Measurements from ENCODE around the gene HK1.

HK1 gene

DNA sequence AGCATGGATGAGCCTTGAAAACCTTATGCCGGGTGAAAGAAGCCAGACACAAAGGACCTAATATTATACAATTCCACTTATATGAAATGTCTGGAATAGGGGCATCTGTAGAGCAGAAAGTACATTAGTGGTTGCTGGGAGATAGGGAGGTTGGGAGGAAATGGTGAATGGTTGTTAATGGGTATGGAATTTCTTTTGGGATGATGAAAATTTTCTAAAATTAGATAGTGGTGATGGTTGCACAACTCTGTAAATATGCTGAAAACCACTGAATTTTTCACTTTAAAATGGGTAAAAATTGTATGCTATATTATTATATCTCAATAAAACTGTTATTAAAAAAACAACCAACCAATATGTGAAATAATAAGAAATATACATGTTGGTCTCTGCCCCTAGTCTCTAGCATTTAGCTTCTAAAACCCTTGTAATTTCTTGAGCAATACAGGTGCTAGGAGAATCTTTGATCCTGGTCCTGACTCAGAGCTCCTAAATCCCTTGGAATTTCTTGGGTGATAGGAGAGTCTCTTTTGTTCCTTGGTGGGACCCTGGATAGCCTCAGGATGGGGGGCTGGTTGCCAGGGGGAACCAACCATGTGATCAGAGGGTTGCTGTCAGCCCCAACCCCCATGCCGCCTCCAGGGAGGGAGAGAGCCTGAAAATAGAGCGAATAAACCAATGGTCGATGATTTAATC is 74.4 kb downstream of the HK1 start:
- no peak for DNase-seq

DNA sequence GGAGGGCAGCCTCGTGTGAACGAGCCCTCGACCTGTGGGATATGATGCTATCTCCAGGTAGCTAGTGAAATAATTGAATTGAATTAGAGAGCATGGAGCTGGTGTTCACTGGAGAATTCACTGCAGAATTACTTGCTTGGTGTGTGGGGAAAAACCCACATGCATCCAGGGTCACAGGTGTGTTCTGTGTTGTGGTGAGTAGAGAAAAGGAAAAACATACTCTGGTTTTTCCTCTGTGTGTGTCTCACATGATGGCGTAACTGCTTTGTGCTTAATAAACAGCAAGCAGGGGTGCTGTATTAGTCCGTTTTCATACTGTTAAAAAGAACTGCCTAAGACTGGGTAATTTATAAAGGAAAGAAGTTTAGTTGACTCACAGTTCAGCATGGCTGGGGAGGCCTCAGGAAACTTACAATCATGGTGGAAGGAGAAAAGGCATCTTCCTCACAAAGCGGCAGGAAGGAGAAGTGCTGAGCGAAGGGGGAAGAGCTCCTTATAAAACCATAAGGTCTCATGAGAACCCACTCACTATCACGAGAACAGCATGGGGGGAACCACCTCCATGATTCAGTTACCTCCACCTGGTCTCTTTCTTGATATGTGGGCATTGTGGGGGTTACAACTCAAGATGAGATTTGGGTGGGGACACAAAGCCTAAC is 75.8 kb downstream of the HK1 start:
- DNase-seq, result no peak

DNA sequence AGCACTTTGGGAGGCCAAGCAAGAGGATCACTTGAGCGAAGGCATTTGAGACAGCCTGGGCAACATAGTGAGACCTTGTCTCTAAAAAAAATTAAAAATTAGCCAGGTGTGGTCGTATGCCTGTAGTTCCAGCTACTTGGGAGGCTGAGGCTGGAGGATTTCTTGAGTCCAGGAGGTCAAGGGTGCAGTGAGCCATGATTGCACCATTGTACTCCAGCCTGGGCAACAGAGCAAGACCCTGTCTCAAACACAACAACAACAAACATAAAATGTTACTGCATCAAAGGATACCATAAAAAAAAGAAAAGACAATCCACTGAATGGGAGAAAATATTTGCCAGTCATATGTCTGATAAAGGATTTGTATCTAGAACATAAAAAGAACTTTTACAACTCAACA is 77.9 kb downstream of the HK1 start:
- DNase-seq, result no peak

- no peak for DNase-seq
Observed at GRCh38 chr10:69358148-69358795, 80.0 kb downstream of the HK1 start.

GRCh38 chr10:69359148-69359547 is 80.9 kb downstream of the HK1 start:
- DNase-seq, result no peak

DNA sequence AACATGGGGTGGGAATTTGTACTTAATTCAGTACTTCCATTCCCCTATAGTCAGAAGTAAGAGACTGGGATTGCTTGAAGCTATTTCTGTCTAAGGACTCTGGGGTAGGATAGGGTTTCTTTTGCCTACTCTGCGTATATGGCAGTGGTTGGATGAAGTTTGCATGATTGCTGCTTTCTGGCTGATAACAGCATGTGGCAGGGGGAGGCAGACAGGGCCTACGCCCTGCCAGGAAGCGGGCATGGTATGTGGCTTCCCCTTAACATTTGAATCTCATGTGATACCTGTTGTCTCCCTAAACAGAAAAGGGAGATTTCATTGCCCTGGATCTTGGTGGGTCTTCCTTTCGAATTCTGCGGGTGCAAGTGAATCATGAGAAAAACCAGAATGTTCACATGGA is 81.3 kb downstream of the HK1 start:
- no peak for DNase-seq

GRCh38 chr10:69360485-69361302 is 82.4 kb downstream of the HK1 start:
- peak; percentile 60 for DNase-seq

DNA sequence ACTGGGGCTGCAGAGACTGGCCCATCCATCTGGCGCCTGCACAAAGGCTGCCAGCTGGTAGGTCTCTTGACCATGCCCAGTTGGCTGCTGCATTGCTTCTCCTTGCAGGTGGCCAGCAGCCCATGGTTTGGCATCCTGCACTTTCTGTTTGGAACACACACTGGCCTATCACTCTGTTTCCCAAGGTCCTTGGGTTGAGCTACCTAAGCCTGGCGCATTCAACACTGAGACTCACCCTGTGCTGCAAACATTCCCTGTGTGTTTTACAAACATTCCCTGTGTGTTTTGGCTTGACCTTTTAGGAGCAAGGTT is 83.0 kb downstream of the HK1 start:
- DNase-seq, result no peak

- DNase-seq, result no peak
Observed at GRCh38 chr10:69362471-69362954, 84.2 kb downstream of the HK1 start.

DNA sequence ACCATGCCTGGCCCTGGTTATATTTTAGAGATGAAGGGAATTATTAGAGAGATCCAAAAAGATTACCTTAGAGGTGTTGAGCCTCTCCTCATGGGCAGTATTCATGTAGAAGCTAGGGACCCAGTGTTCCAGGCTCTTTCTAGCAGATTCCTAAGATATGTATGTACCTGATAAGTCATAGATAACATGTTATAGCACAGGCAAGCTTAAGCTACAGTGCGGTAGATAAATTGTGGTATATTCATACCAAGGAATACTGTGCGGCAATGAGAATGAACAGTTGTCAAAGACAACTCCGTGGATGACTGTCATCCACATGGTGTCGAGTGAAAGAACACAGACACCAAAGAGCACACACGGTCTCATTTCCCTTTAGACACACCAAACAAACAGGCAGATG is 85.4 kb downstream of the HK1 start:
- DNase-seq, result no peak

- DNase-seq, result no peak
Observed at GRCh38 chr10:69364232-69364940, 86.1 kb downstream of the HK1 start.

DNA sequence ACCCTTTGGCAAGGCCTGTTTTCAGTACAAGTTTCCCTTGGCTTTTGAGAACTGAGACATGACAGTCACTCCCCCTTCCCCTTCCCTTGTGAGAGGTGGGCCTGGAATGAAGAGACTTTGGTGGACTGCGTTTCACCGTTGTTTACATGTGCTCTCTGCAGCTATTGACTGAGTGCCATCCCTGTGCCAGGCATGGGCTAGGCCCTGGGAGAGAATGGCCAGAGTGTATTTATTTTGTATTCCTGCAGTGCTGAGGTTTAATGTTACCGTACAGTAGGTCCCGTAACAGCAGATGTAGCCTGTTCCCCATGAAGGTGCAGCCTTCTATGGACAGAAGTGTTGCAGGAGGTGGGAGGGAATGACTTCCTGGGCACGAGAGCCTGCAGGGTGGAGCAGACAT is 88.4 kb downstream of the HK1 start:
- DNase-seq, result no peak

GRCh38 chr10:69367469-69367868 is 89.2 kb downstream of the HK1 start:
- DNase-seq, result no peak

DNA sequence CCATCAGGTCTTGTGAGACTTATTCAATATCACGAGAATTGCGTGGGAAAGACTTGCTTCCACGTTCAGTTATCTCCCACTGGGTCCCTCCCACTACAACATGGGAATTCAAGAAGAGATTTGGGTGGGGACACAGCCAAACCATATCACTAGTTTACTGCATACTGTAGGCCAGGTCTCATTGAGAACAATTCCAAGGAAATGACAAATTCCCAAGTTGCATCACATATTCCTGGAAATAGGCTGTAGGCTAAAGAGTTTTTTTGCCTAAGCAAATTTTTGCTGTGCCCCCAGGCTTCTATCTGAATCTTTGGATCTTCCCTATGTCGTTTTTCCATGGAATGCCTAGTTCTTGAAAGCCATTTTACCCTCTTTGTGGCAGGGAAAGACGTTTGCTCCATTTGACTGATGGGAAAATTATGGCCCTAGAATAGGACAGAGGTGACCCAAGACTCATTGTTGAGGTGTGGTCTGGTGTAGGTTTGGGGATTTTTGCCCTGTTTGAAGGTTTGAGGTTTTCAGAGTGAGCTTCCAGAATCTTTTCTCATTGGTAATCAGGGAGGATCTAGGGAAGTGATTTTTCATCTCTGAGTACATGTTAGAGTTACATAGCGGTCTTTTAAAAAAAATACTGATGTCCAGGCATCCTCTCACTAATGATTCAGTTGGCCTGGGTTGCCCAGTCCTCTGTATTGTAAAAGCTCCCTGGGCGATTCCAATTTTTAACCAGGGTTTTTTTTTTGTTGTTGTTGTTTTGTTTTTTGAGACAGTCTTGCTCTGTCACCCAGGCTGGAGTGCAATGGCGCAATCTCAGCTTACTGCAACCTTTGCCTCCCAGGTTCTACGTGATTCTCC is 94.1 kb downstream of the HK1 start:
- DNase-seq, result no peak

DNA sequence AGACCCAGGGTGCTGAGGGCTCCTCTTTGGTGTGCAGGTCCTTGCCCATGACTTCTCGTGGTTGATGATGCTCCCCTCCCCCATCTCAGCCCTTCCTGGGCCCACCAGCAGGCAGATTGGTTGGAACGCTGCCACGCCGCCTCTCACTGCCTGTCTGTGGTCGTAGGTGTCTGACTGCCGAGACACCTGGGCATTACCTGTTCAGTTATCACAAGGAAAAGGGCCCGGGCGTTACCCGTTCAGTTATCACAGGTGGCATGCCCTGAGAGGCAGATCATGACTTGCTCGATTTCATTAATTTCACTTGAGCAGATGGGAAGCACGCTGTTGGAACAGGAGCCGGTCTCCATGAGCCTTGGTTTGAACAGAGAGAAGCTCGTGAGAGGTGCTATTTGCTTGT is 95.9 kb downstream of the HK1 start:
- DNase-seq, result peak; percentile 9

DNA sequence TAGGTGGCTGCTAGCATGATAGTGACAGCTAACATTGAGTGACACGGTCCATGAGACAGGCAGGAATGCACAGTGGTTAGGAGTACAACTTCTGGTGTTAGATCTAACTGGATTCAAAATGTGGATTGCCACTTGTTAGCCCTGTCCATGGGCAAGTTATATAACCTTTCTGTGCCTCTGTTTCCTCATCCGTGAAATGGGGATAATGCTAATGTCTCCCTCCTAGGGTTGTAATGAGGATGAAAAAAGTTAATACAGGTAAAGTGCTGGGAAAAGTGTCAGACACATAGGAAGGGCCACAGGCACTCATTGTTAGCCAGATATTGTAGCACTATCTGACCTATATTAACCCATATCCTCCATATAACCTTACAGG is 96.6 kb downstream of the HK1 start:
- no peak for DNase-seq

DNA sequence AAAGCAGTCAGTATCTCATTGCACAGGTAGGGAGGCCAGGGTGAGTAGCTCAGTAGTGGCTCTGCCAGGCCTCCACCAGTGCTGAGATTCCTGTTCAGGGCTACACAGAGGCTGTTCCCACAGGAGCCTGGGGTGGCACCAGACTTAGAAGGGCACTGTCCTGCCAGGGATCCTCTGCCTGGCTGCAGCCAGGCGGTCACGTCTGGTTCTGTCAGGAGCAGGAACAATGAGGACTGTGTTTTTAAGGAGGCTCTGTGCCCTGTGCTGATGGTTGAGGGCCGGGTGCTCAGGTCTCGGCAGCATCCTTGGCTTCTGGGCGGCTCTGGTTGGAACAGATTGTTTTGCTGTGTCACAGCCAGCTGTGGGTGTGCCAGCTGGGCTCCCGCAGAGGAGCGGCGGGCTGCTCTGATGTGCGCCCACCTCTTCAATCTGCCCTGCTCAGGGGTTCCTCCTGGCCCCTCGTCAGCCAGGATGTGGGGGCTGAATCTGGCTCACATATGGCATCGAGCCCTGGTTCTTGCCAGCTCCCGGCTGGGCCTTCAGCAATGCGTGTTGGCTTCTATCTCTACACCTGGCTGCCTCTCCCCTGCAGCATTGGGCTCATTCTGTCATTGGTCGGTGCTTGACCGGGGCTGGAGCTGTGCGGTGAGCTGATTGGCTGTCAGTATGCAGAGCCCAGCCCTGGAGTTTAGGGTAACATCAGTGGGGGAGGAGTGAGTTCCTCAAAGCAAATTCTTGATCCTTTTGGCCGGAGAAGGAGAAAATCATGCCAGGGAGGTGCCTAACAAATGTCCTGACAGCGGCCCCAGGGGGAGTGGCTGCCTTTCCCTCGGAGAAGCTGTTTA is 97.2 kb downstream of the HK1 start:
- no peak for DNase-seq

- DNase-seq, result no peak
Observed at GRCh38 chr10:69376662-69377061, 98.4 kb downstream of the HK1 start.

DNA sequence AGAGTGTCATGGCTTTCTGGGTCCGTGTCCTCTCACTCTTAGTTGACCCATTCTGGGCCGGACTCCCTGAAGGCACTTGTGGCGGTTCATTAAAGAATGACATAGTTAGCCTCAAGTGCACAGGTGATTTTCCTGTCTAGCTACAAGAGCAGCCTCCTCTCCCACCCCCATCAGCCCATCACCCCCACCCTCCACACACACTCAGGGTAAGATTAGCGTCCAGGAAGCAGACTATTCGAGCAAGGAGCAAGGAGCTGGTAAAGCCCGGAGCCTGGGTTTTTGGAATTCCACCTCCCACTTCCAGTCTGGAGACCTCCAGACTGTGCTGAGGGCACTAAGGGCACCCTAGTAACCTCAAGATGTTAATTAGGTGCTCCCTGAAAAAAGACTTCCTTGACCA is 98.9 kb downstream of the HK1 start:
- no peak for DNase-seq

- no peak for DNase-seq
Observed at GRCh38 chr10:69377933-69378332, 99.6 kb downstream of the HK1 start.

- no peak for DNase-seq
Observed at GRCh38 chr10:69379800-69380199, 101.5 kb downstream of the HK1 start.
